Left ventricle myocardium superior (tissue), 1 donor: ENCODE measurements around the gene RADIL. TPM values are rescaled to one million over a fixed set of nuclear protein-coding genes. Genes with fewer than 3 reads are reported as not detected.

Source experiments
- ATAC-seq: fragments of 200-7000 bp; cut with Tn5 transposase; one replicate; pipeline ENCODE4 v1.9.1; 2020; ENCODE audit warnings: mild to moderate bottlenecking, moderate library complexity
- DNase-seq: peaks from one replicate; pipeline ENCODE4 v3.0.0-alpha.2; 2020
- intact Hi-C: fragments of 100-400 bp; cut with micrococcal nuclease; formaldehyde crosslinking; loops from one replicate; pipeline ENCODE4 v1.11.0; 2022
- total RNA-seq: library from RNA; stranded (reverse); fragmentation: NEBNext Ultra II Directional; extraction: Animal tissue kit (Norgen Biotek cat#: 25700); gene quantifications from one replicate; pipeline ENCODE4 v1.2.1, GENCODE V29; 2021
- donor health status: DM: no; HTN: yes; CAD: no; lungs with severe emphysema.

Gene RADIL
- total RNA-seq, 1 donor from 2014 or later, result 2.8 TPM

DNA sequence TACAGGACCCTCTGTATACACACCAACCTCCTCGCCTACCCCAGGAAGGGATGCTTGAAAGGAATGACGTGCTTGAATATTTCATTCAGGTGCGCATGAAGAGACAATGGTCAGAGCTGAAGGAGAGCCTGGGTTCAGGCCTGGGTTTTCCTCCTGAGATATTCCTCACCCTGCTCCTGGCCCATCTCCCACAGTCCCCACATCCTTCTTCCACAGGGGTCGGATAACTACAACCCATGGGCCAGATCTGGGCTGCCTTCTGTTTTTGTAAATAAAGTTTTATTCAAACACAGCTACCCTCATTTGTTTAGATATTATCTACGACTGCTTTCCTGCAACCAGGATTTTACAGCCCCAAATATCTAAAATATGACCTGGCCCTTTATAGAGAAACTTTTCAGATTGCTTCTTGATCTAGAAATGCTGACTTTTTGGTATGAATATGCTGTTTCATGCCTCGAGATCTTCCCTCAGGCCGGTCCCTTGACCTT lies 1.8 kb upstream of the RADIL start:
- no peak for DNase-seq
- intact Hi-C loops, result no loop called here
- ATAC-seq, result no peak

DNA sequence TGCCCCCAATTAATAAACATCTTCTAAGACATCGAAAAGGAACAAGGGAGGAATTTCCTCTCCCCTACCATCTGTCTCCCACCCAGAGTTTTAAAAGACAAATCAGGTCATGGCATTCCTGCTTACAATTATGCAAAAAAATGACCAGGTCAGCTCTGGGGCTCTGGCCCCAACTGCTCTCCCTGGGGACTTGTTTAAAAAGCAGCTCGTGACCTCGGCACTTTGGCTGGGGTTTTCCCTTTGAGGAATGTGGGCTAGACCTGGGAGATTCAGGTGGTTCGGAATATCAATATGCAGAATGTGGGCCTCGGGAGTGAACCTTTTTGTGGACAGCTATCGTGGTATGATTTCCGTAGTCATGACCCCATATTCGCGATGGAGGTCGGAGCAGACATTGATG lies 648 bp upstream of the RADIL start:
- DNase-seq (no peak), ATAC-seq (no peak)
- intact Hi-C loops, result no loop called here

- intact Hi-C loops, result no loop called here
- DNase-seq (no peak), ATAC-seq (no peak)
Observed at GRCh38 chr7:4883033-4883371, 514 bp downstream of the RADIL start.

DNA sequence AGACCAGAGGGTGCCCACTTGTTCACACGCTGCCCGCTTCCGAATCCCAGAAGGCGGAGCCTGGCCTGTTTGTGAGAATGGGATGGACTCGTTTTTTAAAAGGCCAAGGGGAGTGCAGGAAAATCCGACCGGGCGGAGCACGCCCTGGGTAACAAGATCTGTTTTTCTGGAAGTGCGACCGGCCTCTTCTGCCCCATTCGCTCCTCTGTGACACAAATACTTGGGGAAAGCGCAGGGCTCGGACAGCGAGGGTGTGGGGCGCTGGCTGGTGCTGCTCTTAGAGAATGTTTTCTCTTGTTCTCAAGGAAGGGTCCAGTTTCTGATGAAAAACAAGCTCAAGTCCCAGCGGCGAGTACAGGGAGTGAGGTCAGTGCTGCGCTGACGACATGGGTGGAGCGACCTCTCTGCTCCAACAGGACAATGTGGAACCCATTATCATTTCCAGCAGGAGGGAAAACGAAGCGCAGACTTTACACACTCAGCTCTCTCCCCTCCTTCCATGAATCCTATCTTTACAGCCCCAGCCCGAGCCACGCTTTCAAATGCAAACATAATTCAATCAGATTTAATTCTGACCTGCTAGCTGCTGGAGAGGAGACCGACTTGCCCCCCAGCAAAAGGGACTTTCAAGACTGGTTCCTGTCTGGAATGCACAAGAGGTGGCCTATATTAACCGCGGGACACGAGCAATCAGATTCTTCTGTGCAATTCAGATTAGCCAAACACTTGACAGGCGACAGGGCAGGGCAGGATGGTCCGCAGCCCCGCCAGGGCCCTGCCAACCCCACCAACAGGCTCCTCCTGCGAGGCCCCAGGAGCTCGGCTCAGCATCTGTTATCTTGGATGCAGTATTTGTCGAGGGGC lies 1.1 kb downstream of the RADIL start:
- DNase-seq (peak; percentile 77), ATAC-seq (peak; percentile 78)
- intact Hi-C loops, result no loop called here

GRCh38 chr7:4880218-4880617 lies 3.3 kb downstream of the RADIL start:
- intact Hi-C loops, result no loop called here
- no peak for ATAC-seq
- DNase-seq, result no peak

- DNase-seq, result no peak
- no peak for ATAC-seq
Observed at GRCh38 chr7:4879396-4880081, 4.0 kb downstream of the RADIL start.

GRCh38 chr7:4878336-4879335 lies 4.9 kb downstream of the RADIL start:
- ATAC-seq (no peak), DNase-seq (no peak)
- intact Hi-C loops, result no loop called here

More at GRCh38 chr7:4879396-4880081, 4.0 kb downstream of the RADIL start:
- intact Hi-C loops, result no loop called here

GRCh38 chr7:4876586-4876985 lies 6.9 kb downstream of the RADIL start:
- no peak for ATAC-seq
- DNase-seq, result no peak
- intact Hi-C loops, result no loop called here

- no peak for DNase-seq
- no peak for ATAC-seq
- intact Hi-C loops, result no loop called here
Observed at GRCh38 chr7:4875391-4875790, 8.1 kb downstream of the RADIL start.

- no peak for ATAC-seq
- intact Hi-C loops, result no loop called here
- DNase-seq, result no peak
Observed at GRCh38 chr7:4873071-4873944, 10.2 kb downstream of the RADIL start.

GRCh38 chr7:4871930-4872675 lies 11.4 kb downstream of the RADIL start:
- peak; percentile 35 for DNase-seq
- intact Hi-C loops, result no loop called here

GRCh38 chr7:4871056-4871680 lies 12.3 kb downstream of the RADIL start:
- DNase-seq (no peak), ATAC-seq (no peak)
- intact Hi-C loops, result no loop called here

More at GRCh38 chr7:4871930-4872675, 11.4 kb downstream of the RADIL start:
- ATAC-seq, result peak; percentile 66

DNA sequence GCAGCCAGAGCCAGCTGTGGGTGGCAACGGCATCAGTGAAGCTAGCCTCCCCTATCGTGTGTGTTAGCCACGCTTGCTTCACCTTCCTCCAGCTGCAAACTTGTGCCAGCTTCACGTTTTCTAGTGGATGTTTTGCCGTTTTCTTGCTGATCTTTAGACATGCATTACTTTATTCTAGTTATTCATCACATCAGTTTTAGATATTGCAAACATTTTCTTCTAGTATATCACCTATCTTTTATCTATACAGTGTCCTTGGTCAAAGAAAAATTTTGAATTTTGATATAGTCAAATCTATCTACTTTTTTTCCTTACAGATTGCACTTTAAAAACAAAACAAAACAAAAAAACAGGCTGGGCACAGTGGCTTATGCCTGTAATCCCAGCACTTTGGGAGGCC lies 15.0 kb downstream of the RADIL start:
- no peak for DNase-seq
- intact Hi-C loops, result no loop called here
- no peak for ATAC-seq

DNA sequence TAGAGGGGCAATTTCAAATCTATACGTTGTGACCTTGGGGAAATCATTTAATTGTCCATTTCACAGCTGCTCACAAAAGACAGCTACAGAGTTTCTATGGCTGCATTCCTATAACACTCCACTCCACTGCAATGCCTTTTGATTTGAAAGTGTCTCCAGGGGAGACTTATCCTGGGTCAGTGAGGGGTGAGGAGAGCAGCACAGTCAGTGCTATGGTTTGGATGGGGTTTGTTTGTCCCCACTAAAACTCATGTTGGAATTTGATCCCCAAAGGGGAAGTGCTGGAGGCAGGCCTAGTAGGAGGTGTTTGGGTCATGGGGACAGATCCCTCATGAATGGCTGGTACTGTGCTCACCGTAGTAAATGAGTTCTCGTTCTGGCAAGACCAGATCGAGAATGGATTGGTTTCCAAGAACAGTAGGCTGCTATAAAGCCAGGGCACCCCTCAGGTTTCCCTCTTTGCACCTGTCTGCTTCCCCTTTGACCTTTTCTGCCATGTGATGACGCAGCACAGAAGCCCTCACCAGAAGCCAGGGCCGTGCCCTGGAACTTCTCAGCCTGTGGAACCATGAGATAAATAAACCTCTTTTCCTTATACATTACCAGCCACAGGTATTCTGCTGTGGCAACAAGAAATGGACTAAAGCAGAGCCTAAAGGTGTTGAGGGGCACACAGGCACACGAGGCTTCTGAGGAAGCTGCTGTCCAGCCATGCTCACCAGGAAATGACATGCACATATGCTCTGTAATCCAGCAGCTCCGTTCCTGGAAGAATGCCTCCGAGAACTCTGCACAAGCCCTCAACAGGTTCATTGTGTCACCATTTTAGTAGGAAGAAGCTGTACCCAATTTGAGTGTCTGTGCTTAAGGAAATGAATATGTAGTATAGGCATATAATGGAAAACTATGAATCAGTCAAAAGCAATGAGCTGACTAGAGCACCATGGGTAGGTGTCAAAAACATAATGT lies 16.7 kb downstream of the RADIL start:
- ATAC-seq, result no peak
- intact Hi-C loops, result no loop called here

GRCh38 chr7:4862156-4862555 lies 21.4 kb downstream of the RADIL start:
- intact Hi-C loops, result no loop called here
- ATAC-seq (no peak), DNase-seq (no peak)

More for the DNA sequence above, 16.7 kb downstream of the RADIL start:
- DNase-seq, result no peak

DNA sequence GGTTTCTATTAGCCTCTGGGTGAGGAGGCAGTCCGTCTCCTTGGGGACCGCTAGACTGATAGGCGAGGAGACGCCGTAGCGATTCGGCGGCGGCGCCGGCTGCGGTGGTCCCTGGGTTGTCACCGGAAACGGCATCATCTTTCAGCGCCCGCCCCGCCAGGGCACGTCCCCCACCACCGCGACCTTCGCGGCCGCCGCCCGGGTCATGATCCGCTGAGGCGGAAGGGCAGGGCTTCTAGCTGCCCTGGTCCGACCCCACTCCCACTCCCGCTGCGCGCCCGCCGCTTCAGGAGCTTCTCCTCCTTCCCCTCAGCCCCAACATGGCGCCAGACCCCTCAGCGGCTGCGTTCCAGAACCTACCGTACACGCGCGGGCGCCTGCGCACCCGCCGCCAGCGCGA lies 21.8 kb downstream of the RADIL start, which contains the start of gene PAPOLB:
TSS of gene PAPOLB (minus strand) at position 358 of the 400 bp plus-strand sequence. CDS start at position 138, 220 bp downstream.
- peak; percentile 33 for DNase-seq
- intact Hi-C loops, result no loop called here
- peak; percentile 27 for ATAC-seq
